Measurements from ENCODE around the gene VPS13C.

DNA sequence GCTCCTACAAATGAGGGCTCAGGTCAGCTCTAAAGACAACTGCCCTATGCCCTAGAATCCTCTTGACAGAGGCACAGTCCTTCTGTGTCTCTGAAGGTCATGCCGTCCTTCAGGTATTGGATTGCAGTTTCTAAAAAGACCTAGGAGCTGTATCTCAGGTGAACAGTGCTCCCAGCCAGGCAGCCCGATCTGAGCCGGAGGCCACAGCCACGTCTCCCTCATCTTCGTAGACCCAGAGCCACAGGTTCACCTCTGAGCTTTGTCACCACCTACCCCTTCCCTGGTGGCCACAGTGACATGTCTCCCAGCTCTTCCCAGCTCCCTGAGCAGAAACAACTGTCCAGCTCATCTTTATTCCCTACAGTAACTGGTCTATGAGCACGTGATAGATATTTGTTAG, 228.0 kb downstream of the VPS13C start:
- no peak for TF ChIP-seq NR2C2 (CRISPR knock-in tag; IDR thresholded peaks at IDR 0.05)
- TF ChIP-seq GABPB1 (CRISPR knock-in tag; IDR thresholded peaks at IDR 0.05) = no peak
- TF ChIP-seq, protein P1, sequence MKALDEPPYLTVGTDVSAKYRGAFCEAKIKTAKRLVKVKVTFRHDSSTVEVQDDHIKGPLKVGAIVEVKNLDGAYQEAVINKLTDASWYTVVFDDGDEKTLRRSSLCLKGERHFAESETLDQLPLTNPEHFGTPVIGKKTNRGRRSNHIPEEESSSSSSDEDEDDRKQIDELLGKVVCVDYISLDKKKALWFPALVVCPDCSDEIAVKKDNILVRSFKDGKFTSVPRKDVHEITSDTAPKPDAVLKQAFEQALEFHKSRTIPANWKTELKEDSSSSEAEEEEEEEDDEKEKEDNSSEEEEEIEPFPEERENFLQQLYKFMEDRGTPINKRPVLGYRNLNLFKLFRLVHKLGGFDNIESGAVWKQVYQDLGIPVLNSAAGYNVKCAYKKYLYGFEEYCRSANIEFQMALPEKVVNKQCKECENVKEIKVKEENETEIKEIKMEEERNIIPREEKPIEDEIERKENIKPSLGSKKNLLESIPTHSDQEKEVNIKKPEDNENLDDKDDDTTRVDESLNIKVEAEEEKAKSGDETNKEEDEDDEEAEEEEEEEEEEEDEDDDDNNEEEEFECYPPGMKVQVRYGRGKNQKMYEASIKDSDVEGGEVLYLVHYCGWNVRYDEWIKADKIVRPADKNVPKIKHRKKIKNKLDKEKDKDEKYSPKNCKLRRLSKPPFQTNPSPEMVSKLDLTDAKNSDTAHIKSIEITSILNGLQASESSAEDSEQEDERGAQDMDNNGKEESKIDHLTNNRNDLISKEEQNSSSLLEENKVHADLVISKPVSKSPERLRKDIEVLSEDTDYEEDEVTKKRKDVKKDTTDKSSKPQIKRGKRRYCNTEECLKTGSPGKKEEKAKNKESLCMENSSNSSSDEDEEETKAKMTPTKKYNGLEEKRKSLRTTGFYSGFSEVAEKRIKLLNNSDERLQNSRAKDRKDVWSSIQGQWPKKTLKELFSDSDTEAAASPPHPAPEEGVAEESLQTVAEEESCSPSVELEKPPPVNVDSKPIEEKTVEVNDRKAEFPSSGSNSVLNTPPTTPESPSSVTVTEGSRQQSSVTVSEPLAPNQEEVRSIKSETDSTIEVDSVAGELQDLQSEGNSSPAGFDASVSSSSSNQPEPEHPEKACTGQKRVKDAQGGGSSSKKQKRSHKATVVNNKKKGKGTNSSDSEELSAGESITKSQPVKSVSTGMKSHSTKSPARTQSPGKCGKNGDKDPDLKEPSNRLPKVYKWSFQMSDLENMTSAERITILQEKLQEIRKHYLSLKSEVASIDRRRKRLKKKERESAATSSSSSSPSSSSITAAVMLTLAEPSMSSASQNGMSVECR (CRISPR knock-in tag; IDR thresholded peaks at IDR 0.05; ENCODE audit: borderline replicate concordance) = no peak
- TF ChIP-seq, protein P2, sequence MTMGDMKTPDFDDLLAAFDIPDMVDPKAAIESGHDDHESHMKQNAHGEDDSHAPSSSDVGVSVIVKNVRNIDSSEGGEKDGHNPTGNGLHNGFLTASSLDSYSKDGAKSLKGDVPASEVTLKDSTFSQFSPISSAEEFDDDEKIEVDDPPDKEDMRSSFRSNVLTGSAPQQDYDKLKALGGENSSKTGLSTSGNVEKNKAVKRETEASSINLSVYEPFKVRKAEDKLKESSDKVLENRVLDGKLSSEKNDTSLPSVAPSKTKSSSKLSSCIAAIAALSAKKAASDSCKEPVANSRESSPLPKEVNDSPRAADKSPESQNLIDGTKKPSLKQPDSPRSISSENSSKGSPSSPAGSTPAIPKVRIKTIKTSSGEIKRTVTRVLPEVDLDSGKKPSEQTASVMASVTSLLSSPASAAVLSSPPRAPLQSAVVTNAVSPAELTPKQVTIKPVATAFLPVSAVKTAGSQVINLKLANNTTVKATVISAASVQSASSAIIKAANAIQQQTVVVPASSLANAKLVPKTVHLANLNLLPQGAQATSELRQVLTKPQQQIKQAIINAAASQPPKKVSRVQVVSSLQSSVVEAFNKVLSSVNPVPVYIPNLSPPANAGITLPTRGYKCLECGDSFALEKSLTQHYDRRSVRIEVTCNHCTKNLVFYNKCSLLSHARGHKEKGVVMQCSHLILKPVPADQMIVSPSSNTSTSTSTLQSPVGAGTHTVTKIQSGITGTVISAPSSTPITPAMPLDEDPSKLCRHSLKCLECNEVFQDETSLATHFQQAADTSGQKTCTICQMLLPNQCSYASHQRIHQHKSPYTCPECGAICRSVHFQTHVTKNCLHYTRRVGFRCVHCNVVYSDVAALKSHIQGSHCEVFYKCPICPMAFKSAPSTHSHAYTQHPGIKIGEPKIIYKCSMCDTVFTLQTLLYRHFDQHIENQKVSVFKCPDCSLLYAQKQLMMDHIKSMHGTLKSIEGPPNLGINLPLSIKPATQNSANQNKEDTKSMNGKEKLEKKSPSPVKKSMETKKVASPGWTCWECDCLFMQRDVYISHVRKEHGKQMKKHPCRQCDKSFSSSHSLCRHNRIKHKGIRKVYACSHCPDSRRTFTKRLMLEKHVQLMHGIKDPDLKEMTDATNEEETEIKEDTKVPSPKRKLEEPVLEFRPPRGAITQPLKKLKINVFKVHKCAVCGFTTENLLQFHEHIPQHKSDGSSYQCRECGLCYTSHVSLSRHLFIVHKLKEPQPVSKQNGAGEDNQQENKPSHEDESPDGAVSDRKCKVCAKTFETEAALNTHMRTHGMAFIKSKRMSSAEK (CRISPR knock-in tag; IDR thresholded peaks at IDR 0.05; ENCODE audit: borderline replicate concordance) = no peak
- no peak for TF ChIP-seq ZNF396 (CRISPR knock-in tag; IDR thresholded peaks at IDR 0.05; ENCODE audit: borderline replicate concordance)
- TF ChIP-seq, protein P3, sequence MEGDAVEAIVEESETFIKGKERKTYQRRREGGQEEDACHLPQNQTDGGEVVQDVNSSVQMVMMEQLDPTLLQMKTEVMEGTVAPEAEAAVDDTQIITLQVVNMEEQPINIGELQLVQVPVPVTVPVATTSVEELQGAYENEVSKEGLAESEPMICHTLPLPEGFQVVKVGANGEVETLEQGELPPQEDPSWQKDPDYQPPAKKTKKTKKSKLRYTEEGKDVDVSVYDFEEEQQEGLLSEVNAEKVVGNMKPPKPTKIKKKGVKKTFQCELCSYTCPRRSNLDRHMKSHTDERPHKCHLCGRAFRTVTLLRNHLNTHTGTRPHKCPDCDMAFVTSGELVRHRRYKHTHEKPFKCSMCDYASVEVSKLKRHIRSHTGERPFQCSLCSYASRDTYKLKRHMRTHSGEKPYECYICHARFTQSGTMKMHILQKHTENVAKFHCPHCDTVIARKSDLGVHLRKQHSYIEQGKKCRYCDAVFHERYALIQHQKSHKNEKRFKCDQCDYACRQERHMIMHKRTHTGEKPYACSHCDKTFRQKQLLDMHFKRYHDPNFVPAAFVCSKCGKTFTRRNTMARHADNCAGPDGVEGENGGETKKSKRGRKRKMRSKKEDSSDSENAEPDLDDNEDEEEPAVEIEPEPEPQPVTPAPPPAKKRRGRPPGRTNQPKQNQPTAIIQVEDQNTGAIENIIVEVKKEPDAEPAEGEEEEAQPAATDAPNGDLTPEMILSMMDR (IDR thresholded peaks at IDR 0.05) = no peak
- no peak for TF ChIP-seq ZNF138 (CRISPR knock-in tag; conservative IDR thresholded peaks at IDR 0.05)
- TF ChIP-seq, protein P4, sequence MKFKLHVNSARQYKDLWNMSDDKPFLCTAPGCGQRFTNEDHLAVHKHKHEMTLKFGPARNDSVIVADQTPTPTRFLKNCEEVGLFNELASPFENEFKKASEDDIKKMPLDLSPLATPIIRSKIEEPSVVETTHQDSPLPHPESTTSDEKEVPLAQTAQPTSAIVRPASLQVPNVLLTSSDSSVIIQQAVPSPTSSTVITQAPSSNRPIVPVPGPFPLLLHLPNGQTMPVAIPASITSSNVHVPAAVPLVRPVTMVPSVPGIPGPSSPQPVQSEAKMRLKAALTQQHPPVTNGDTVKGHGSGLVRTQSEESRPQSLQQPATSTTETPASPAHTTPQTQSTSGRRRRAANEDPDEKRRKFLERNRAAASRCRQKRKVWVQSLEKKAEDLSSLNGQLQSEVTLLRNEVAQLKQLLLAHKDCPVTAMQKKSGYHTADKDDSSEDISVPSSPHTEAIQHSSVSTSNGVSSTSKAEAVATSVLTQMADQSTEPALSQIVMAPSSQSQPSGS (CRISPR knock-in tag; IDR thresholded peaks at IDR 0.05; ENCODE audit: borderline replicate concordance, low read depth) = no peak
- TF ChIP-seq IRF2 (CRISPR knock-in tag; IDR thresholded peaks at IDR 0.05; ENCODE audit: borderline replicate concordance, low read depth) = no peak
- TF ChIP-seq, protein P5, sequence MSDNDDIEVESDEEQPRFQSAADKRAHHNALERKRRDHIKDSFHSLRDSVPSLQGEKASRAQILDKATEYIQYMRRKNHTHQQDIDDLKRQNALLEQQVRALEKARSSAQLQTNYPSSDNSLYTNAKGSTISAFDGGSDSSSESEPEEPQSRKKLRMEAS (CRISPR knock-in tag; IDR thresholded peaks at IDR 0.05) = no peak
- no peak for TF ChIP-seq SOX15 (CRISPR knock-in tag; IDR thresholded peaks at IDR 0.05)
- TF ChIP-seq ATF1 (CRISPR knock-in tag; IDR thresholded peaks at IDR 0.05) = no peak
- no peak for TF ChIP-seq SMAD3 (CRISPR knock-in tag; IDR thresholded peaks at IDR 0.05; ENCODE audit: borderline replicate concordance)

Measured in WTC11 (cell line).